K562 treated with DMSO at 1 percent for 48 hours (cell line): ENCODE measurements around the gene HAVCR1. TPM values are rescaled to one million over a fixed set of nuclear protein-coding genes. Genes with fewer than 3 reads are reported as not detected.

Experiments
- total RNA-seq: library from RNA; unstranded; fragments of 300-600 nt; gene quantifications from 2 replicates; pipeline ENCODE4 v1.2.3, GENCODE V29; 2022; ENCODE audit warnings: low replicate concordance; ENCODE audit errors: extremely low read depth

The HAVCR1 gene
- total RNA-seq = not detected in 2 replicates

GRCh38 chr5:157059093-157059539, at the start of gene HAVCR1:
Gene HAVCR1, minus strand, starts transcription at chr5:157059116. Its CDS starts 1,173 bp downstream, at chr5:157057943.

Other genes with a start within 250 kb of the HAVCR1 start
- not detected in 2 replicates for gene PPP1R2B, start 208.8 kb downstream of the HAVCR1 start, total RNA-seq
- gene TIMD4, start 95.9 kb downstream of the HAVCR1 start, total RNA-seq = not detected in 2 replicates
- gene HAVCR2, start 49.9 kb upstream of the HAVCR1 start, total RNA-seq = not detected in 2 replicates
- gene MED7, start 83.7 kb upstream of the HAVCR1 start, total RNA-seq = not detected in 2 replicates
- gene GARIN3, start 107.1 kb upstream of the HAVCR1 start, total RNA-seq = not detected in 2 replicates
- not detected in 2 replicates for gene ITK, start 121.7 kb upstream of the HAVCR1 start, total RNA-seq
- gene CYFIP2, start 207.0 kb upstream of the HAVCR1 start, total RNA-seq = not detected in 2 replicates